H1 (cell line): ENCODE measurements around the gene CNDP2. TPM values are rescaled to one million over a fixed set of nuclear protein-coding genes. Genes with fewer than 3 reads are reported as not detected.

Experiments
- CTCF ChIA-PET: fragments of 300-600 bp; sonication (Branson Sonifier 250); formaldehyde crosslinking; loops from one replicate; lab custom pipeline; 2021; ENCODE audit not compliant: partially characterized antibody; lab: Charles Lee
- POLR2A ChIA-PET: fragments of 300-600 bp; sonication (Branson Sonifier 250); formaldehyde crosslinking; loops from one replicate; lab custom pipeline; 2021; ENCODE audit warnings: inconsistent platforms; ENCODE audit not compliant: partially characterized antibody; lab: Charles Lee
- DNase-seq, 2 experiments: peaks; one replicate each; pipeline versions ENCODE4 v3.0.0 to v3.0.0-alpha.2; 2010 to 2022; ENCODE audit warnings: low spot score in 2 of 2, low read depth in 1 of 2, mixed read lengths in 1 of 2
- FAIRE-seq: peaks from 2 replicates; lab custom pipeline; 2011; peaks lifted over from hg19 to GRCh38; lab: Jason Lieb, UNC
- H2AFZ ChIP-seq: 2 replicates; pipeline ENCODE4 v1.8.1; 2012; ENCODE audit warnings: low read length, inconsistent platforms
- H2AK5ac ChIP-seq: 2 replicates; pipeline ENCODE4 v1.6.1; 2013; ENCODE audit warnings: low read depth, low read length
- H2BK120ac ChIP-seq: replicated peaks from 2 replicates; pipeline ENCODE3; 2013; ENCODE audit warnings: low read depth, low read length, inconsistent platforms
- H2BK12ac ChIP-seq: 2 replicates; pipeline ENCODE4 v1.6.1; 2013; ENCODE audit warnings: low read depth, low read length
- H2BK15ac ChIP-seq: 2 replicates; pipeline ENCODE4 v1.6.1; 2013; ENCODE audit warnings: low read length
- H2BK20ac ChIP-seq: 2 replicates; pipeline ENCODE4 v1.6.1; 2013; ENCODE audit warnings: low read length
- H2BK5ac ChIP-seq: 2 replicates; pipeline ENCODE4 v1.6.1; 2013; ENCODE audit warnings: low read depth, low read length
- H3K14ac ChIP-seq: 2 replicates; pipeline ENCODE4 v1.6.1; 2013; ENCODE audit warnings: inconsistent platforms; ENCODE audit not compliant: insufficient read length
- H3K18ac ChIP-seq: 2 replicates; pipeline ENCODE4 v1.6.1; 2013; ENCODE audit warnings: low read length; ENCODE audit errors: extremely low read depth
- H3K23ac ChIP-seq: 2 replicates; pipeline ENCODE4 v1.6.1; 2013; ENCODE audit warnings: inconsistent platforms; ENCODE audit not compliant: insufficient read length
- H3K23me2 ChIP-seq: 2 replicates; pipeline ENCODE4 v1.6.1; 2013; ENCODE audit warnings: low read depth, low read length
- H3K27ac ChIP-seq: 2 replicates; pipeline ENCODE4 v1.6.1; 2011; ENCODE audit warnings: low read depth, low read length, inconsistent platforms
- H3K27me3 ChIP-seq, 4 experiments: replicated peaks in 1 of 4; 1 replicate in 1 of 4; 2 replicates in 3 of 4; pipeline versions ENCODE4 v1.6.1 to v1.8.1; 2011 to 2013; ENCODE audit warnings: low read length in 3 of 4, mild to moderate bottlenecking in 3 of 4, inconsistent platforms in 2 of 4, mixed read lengths in 2 of 4, moderate library complexity in 1 of 4; ENCODE audit not compliant: control insufficient read depth in 3 of 4, insufficient read depth in 3 of 4; ENCODE audit errors: extremely low read depth in 1 of 4
- H3K36me3 ChIP-seq, 4 experiments: 2 replicates each; pipeline versions ENCODE4 v1.6.1 to v1.8.1; 2011 to 2013; ENCODE audit warnings: mild to moderate bottlenecking in 4 of 4, low read length in 3 of 4, moderate library complexity in 2 of 4, control low read depth in 1 of 4, inconsistent platforms in 1 of 4; ENCODE audit not compliant: insufficient read depth in 4 of 4, control insufficient read depth in 2 of 4
- H3K4ac ChIP-seq: replicated peaks from 2 replicates; pipeline ENCODE3; 2013; ENCODE audit warnings: low read length, low read depth, mixed read lengths, inconsistent platforms; ENCODE audit not compliant: insufficient read length
- H3K4me1 ChIP-seq, 4 experiments: replicated peaks in 1 of 4; 1 replicate in 1 of 4; 2 replicates in 3 of 4; pipeline versions ENCODE4 v1.6.1 to v1.8.1; 2011 to 2013; ENCODE audit warnings: low read length in 3 of 4, inconsistent platforms in 2 of 4, mixed read lengths in 1 of 4; ENCODE audit not compliant: insufficient read depth in 4 of 4, control insufficient read depth in 3 of 4
- H3K4me2 ChIP-seq, 2 experiments: 2 replicates each; pipeline versions ENCODE4 v1.6.1 to v1.8.1; 2011 to 2013; ENCODE audit warnings: low read depth in 2 of 2, low read length in 2 of 2, control low read depth in 1 of 2, inconsistent platforms in 1 of 2, mild to moderate bottlenecking in 1 of 2; ENCODE audit not compliant: insufficient read depth in 1 of 2
- H3K4me3 ChIP-seq, 4 experiments: fragments of 200-600, 300-600 bp in 1 of 4; sonication (generic), shearing (Covaris generic), sonication (Bioruptor Twin) in 1 of 4; 2 replicates each; pipeline versions ENCODE4 v1.5.1 to v1.8.1; 2011 to 2016; ENCODE audit warnings: low read length in 4 of 4, low read depth in 3 of 4, control low read depth in 2 of 4, inconsistent platforms in 2 of 4, mild to moderate bottlenecking in 2 of 4, mixed read lengths in 1 of 4, moderate library complexity in 1 of 4; ENCODE audit not compliant: insufficient read depth in 2 of 4; ENCODE audit errors: extremely low read depth in 1 of 4
- H3K56ac ChIP-seq: replicated peaks from 2 replicates; pipeline ENCODE3; 2013; ENCODE audit warnings: low read depth, mild to moderate bottlenecking, mixed read lengths, low read length, inconsistent platforms; ENCODE audit not compliant: insufficient read length
- H3K79me1 ChIP-seq: 2 replicates; pipeline ENCODE4 v1.6.1; 2013; ENCODE audit warnings: low read depth, low read length, control low read depth
- H3K79me2 ChIP-seq, 2 experiments: 2 replicates each; pipeline versions ENCODE4 v1.6.1 to v1.8.1; 2012 to 2013; ENCODE audit warnings: low read length in 2 of 2, mild to moderate bottlenecking in 2 of 2, inconsistent platforms in 1 of 2; ENCODE audit not compliant: insufficient read depth in 2 of 2, control insufficient read depth in 1 of 2
- H3K9ac ChIP-seq, 4 experiments: replicated peaks in 1 of 4; 1 replicate in 1 of 4; 2 replicates in 3 of 4; pipeline versions ENCODE4 v1.6.1 to v1.8.1; 2011 to 2013; ENCODE audit warnings: low read depth in 3 of 4, low read length in 3 of 4, control low read depth in 2 of 4, mild to moderate bottlenecking in 2 of 4, moderate library complexity in 2 of 4, inconsistent platforms in 1 of 4; ENCODE audit errors: extremely low read depth in 1 of 4
- H3K9me3 ChIP-seq, 2 experiments: 2 replicates each; pipeline versions ENCODE4 v1.6.1 to v1.8.1; 2012 to 2013; ENCODE audit warnings: mild to moderate bottlenecking in 2 of 2, moderate library complexity in 2 of 2, control low read depth in 1 of 2, inconsistent platforms in 1 of 2, low read depth in 1 of 2, low read length in 1 of 2, mixed read lengths in 1 of 2; ENCODE audit not compliant: insufficient read depth in 2 of 2
- H4K20me1 ChIP-seq, 2 experiments: replicated peaks in 1 of 2; 2 replicates each; pipeline versions ENCODE3 to v1.8.1; 2011 to 2013; ENCODE audit warnings: inconsistent platforms in 2 of 2, low read length in 2 of 2, mild to moderate bottlenecking in 1 of 2; ENCODE audit not compliant: insufficient read depth in 2 of 2, control insufficient read depth in 1 of 2
- H4K5ac ChIP-seq: 2 replicates; pipeline ENCODE4 v1.6.1; 2013; ENCODE audit warnings: low read length, low read depth, mixed read lengths, inconsistent platforms; ENCODE audit not compliant: insufficient read length
- H4K8ac ChIP-seq: 2 replicates; pipeline ENCODE4 v1.8.0; 2013; ENCODE audit warnings: mild to moderate bottlenecking, moderate library complexity, low read length, inconsistent platforms; ENCODE audit not compliant: insufficient read depth; ENCODE audit errors: extremely low read depth
- H4K91ac ChIP-seq: replicated peaks from 2 replicates; pipeline ENCODE3; 2013; ENCODE audit warnings: low read length, mixed read lengths, inconsistent platforms; ENCODE audit not compliant: insufficient read length
- WGBS, 2 experiments: shearing (Covaris generic) in 1 of 2; methylation state at CpG; one replicate each; pipeline versions ENCODE4 v1.1.6 to v1.1.7; 2013 to 2015; ENCODE audit warnings: low lambda C conversion rate in 2 of 2, mixed read lengths in 2 of 2, inconsistent platforms in 1 of 2, low coverage in 1 of 2, missing lambda C conversion rate in 1 of 2; ENCODE audit not compliant: insufficient replicate concordance in 2 of 2, insufficient coverage in 1 of 2, insufficient read length in 1 of 2; ENCODE audit errors: extremely low coverage in 1 of 2, missing lambda C conversion rate in 1 of 2; 5-methylcytosine and 5-hydroxymethylcytosine counted together
- polyA plus RNA-seq, 7 experiments: library from polyadenylated mRNA; depleted of rRNA in 3 of 7; stranded (reverse) in 5 of 7; unstranded in 2 of 7; fragments of >200 nt in 5 of 7; fragments of 200-250 nt in 2 of 7; gene quantifications; 1 replicate in 5 of 7; 2 replicates in 1 of 7; 4 replicates in 1 of 7; pipeline versions ENCODE4 v1.2.1 to v1.2.3, GENCODE V29; 2011 to 2013; ENCODE audit warnings: missing spikeins in 2 of 7, mixed read lengths in 2 of 7
- total RNA-seq: library from RNA; stranded (reverse); fragmentation: NEBNext Ultra II Directional; extraction: Animal tissue kit (Norgen Biotek cat#: 25700); gene quantifications from 2 replicates; pipeline ENCODE4 v1.2.1, GENCODE V29; 2021

Gene CNDP2
- total and polyA plus RNA-seq, 2 of the 8 experiments (the other 6 are each of a cell fraction or from before 2014, with no cell fraction given): 71.8 to 243 TPM

- ChIA-PET POLR2A (interaction anchor here (0.9 to 2.5 kb wide), 7 partner anchors 11 to 38 kb away, joined by 3 to 10 read pairs (median 6); no protein-coding TSS in a partner anchor), CTCF (interaction anchor here (0.6 to 1.4 kb wide), 4 partner anchors 8 to 300 kb away, joined by 3 to 4 read pairs (median 3); partner anchors contain the start of gene CNDP1)
- H3K79me2 ChIP-seq: peaks cover 19 to 36% of the 10 kb centered on the region in 2 experiments
- DNase-seq: no peak
- H3K4me2 ChIP-seq: peak overlapping the region; percentile 70 to 95; a peak in 2 of 4 replicates
- H2BK20ac ChIP-seq: no peak overlapping the region
- H3K9me3 ChIP-seq: no peaks in the 10 kb centered on the region
- no peak overlapping the region for H3K27ac ChIP-seq
- no peak overlapping the region for H3K23ac ChIP-seq
- H3K18ac ChIP-seq: no peak overlapping the region
- H4K91ac ChIP-seq: no peak overlapping the region
- no peak overlapping the region for H2AK5ac ChIP-seq
- 94% methylated on average over 3 of the region's 3 CpGs; no CpG with 5 or more reads in 1 of the 2 experiments for WGBS, 2 experiments
- peaks cover 7 to 23% (median 16%) of the 10 kb centered on the region in 4 experiments for H3K36me3 ChIP-seq
- no peaks in the 10 kb centered on the region for H3K27me3 ChIP-seq
- FAIRE-seq: no peak
- H3K4me3 ChIP-seq: peak overlapping the region in 1 of 4 experiments; percentile 89; a peak in 1 of 8 replicates
- peaks cover 2 to 16% (median 5%) of the 10 kb centered on the region in 4 experiments; a peak in 5 of 7 replicates for H3K4me1 ChIP-seq
- no peak overlapping the region for H2AFZ ChIP-seq
- no peak overlapping the region for H3K4ac ChIP-seq
- H4K8ac ChIP-seq: no peak overlapping the region
- no peak overlapping the region for H2BK15ac ChIP-seq
- peaks cover 2% of the 10 kb centered on the region; the same call in 1 of the 2 replicates for H3K23me2 ChIP-seq
- H3K9ac ChIP-seq: no peak overlapping the region
- no peak overlapping the region for H2BK5ac ChIP-seq
- H3K14ac ChIP-seq: no peak overlapping the region
- no peak overlapping the region for H2BK120ac ChIP-seq
- H2BK12ac ChIP-seq: no peak overlapping the region
- H4K5ac ChIP-seq: no peak overlapping the region
- peaks cover 9% of the 10 kb centered on the region; the same call in 1 of the 2 replicates for H3K79me1 ChIP-seq
- H4K20me1 ChIP-seq: peaks cover 2 to 9% of the 10 kb centered on the region in 2 experiments
- no peak overlapping the region for H3K56ac ChIP-seq
These were observed 1.6 kb downstream of the CNDP2 start for GRCh38 chr18:74497778-74498177.
